Renal cortical epithelial cell (primary cell): Measurements from ENCODE around the gene TECPR2. TPM values are rescaled to one million over a fixed set of nuclear protein-coding genes. Genes with fewer than 3 reads are reported as not detected.
"Not testable (repeated sequence)": the region's sequence is repeated elsewhere in the genome, so short reads cannot be mapped to it uniquely, and the experiment has no call there.

Experiments
- DNase-seq: peaks from one replicate; pipeline ENCODE4 v3.0.0-alpha.2; 2011; ENCODE audit warnings: low read depth
- total RNA-seq: library from RNA; depleted of rRNA; stranded (reverse); fragments of >200 nt; gene quantifications from 2 replicates; pipeline ENCODE4 v1.2.3, GENCODE V29; 2014

TECPR2 gene
- total RNA-seq, 1 donor from 2014 or later, result 40.1 TPM

DNA sequence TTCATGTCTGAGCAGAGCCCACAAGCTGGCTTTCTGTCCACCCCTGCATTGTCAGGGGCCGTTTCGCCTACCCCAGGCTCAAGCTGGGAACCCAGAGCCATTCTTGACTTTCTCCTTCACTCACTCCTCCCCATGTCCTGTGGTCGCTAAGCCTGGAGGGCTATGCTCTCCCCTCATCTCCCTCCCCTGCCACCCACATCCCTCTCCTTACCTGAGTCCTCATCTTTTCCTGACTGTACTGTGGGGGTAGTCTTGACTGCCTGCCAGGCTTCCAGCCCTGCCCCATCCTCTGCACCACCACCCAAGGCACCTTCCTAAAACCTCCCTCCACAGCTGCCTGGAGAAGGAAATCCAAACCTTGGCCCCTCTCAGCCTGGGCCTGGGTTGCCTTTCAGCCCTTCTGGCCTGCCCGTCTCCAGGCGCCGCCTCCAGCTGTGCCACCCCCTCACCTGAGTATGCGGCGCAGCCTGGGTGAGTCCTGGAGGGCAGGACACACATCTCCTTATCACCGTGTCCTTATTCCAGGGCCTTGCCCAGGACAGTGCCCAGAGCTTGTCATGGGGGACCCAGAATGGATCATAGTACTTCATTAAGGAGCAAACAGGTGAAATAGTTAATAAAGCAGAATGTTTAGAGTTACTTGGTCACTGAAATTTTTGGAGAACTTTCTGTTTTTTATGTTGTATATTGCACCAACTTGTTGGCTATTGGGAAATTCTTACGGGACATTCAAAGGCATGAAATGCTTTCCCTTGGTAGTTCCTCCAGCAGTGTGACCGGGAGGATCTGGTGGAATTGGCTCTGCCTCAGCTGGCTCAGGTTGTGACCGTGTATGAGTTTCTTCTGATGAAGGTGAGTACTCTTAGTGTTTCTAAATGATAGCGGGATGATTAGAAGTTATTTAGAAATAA lies 28.7 kb upstream of the TECPR2 start:
- DNase-seq, result no peak

DNA sequence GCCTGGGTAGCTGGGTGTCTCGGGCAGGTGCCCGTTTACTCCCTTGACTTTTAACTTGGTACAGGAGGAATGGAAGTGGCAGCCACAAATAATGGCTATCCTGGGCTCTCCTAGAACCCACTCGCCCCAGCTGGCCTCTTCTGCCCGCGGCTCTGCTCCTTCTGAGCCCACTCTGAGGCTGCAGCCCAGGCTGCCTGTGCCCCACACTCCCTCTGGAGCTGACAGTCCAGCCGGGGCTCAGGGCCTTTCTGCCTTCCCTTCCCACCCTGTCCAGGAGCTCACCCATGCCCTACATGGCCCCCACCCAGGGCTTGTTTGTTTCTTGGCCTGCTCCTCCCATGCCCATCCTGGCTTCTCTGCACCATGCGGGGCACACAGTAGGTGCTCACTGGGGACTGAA lies 27.6 kb upstream of the TECPR2 start:
- DNase-seq, result no peak

DNA sequence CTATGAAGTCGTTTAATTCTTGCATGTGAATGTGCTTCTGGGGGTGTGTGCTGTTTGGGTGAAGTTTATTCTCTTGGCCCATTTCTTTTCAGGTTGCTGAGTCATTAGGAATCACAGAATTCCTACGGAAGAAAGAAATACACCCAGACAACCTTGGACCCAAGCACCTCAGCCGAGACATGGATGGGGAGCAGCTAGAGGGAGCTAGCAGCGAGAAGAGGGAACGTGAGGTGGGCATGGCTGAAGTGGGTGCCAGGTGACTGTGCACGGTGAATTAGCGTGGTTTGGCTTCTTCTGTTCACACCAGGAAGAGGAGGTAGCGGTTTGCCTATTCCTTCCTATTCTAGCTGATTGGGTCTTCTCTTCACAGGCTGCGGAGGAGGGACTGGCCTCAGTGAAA lies 24.0 kb upstream of the TECPR2 start:
- no peak for DNase-seq

DNA sequence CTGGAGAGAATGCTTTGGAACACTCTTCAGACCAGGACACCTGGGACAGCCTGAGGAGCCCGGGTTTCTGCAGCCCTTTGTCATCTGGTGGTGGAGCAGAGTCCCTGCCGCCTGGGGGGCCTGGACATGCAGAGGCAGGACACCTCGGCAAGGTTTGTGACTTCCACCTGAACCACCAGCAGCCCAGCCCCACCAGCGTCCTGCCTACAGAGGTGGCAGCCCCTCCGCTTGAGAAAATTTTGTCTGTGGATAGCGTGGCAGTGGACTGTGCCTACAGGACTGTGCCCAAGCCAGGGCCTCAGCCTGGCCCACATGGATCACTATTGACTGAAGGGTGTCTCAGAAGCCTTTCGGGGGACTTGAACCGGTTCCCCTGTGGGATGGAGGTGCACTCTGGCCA lies 21.2 kb upstream of the TECPR2 start:
- no peak for DNase-seq

DNA sequence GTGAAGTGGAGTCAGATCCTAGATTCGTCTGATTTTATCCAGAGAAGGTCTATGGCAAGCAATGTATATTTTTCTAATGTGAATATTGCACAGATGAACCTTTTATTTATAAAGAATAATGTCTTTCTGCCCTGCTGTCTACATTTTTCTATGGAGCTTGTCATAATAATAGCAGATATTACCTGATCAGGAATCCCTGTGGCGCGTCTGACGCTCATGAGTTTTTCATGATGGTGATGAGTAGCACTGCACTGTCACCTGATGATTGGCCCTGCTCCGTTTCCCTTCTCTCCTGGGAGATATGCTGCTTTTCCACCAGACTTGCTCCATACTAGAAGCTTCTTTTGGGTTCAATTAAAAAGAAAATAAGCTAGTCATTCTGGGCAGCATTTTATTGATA lies 20.5 kb upstream of the TECPR2 start:
- DNase-seq, result no peak

DNA sequence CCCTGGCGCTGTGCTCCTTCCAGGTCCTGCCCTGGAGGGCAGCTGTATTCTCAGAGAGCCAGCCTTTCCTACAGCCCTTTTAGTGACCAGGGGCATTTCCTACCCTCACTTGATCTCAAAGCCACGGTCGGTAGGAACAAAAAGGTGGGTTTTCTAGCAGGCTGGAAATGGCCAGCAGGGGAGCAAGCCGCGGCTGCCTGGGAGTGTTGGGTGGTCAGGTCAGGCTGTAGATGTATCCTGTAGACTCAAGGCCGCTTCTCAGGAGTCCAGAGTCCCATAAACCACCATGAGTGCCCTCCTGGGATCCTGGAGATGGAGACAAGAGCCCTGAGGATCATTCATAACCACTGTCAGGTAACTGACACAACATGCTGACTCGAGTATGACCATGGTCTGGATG lies 18.7 kb upstream of the TECPR2 start:
- no peak for DNase-seq

DNA sequence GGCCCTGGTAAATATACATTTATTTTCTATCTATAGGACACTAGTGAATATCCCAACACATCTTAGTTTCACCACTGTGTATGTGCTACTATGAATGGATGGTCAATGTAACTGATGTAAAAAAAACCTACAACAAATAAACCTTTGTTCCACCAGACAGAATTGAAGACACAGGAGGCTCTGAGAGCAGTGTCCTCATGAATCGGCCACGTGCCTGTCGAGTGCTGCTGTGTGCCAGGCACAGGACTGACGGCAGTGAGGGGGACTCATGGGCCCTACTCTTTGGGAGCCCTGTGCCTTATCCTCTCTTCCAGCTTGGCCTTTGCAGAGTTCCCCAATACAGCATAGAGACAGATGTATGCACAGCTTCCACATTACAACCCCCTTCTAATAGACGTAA lies 18.3 kb upstream of the TECPR2 start:
- no peak for DNase-seq

DNA sequence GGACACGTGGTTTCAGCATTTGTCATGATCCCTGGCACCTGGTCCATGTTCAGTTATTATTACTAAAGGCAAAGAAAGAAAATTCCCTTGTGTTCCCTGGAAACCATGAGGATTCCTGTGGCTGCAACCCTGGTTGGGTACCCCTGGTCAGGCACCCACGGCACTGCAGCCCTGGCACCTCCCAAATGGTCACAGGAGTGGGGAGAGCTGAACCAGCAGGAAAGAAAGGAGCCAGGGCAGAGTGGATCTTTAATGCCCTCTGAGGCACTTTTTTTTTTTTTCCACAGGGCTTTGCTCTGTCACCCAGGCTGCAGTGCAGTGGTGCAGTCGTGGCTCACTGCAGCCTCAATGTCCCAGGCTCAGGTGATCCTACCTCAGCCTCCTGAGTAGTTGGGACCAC lies 17.5 kb upstream of the TECPR2 start:
- DNase-seq, result no peak

DNA sequence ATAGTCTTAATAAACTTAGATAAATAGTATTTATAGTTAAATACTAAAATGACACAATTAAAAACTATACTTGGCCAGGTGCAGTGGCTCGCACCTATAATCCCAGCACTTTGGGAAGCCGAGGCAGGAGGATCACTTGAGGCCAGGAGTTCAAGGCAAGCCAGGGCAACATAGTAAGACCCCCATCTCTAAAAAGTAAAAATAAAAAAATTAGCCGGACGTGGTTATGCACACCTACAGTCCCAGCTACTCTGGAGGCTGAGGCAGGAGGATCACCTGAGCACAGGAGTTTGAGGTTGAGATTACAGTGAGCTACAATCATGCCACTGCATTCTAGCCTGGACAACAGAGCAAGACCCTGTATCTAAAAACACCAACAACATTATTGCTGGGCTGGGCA lies 16.1 kb upstream of the TECPR2 start:
- DNase-seq, result no peak

DNA sequence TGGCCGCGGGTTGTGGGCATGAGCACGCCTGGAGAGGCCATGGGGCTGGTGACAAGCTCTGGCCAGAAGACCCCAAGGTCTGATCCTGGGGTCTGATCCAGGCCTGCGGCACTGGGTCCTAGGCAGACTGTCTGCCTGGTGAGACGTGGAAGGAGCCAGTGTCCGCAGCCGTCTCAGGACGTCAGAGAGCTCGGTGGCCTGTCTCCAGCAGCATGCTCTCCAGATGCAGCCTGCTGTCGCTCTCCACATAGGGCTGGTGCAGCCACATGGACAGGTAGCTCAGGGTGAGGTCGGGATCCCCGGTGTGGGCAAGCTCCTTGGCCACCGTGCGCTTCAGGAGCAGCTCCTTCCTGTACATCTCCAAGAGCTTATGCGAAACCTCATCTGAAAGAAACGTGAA lies 14.4 kb upstream of the TECPR2 start:
- no peak for DNase-seq

DNA sequence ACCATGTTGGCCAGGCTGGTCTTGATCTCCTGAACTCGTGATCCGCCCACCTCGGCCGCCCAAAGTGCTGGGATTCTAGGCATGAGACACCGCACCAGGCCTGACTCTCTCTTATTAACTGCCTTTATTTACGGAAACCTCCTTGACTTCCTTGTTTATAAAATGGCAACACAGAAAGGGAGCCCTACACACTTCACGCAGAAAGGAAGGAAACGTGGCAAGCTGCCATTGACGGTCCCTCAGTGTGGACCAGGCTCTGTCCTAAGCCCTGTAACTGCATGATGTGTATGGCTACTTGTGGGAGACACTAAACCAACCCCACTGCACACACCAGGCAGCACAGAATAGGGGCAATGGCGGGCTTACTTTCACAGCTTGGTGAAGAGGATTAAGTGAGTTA lies 11.7 kb upstream of the TECPR2 start:
- DNase-seq, result no peak

DNA sequence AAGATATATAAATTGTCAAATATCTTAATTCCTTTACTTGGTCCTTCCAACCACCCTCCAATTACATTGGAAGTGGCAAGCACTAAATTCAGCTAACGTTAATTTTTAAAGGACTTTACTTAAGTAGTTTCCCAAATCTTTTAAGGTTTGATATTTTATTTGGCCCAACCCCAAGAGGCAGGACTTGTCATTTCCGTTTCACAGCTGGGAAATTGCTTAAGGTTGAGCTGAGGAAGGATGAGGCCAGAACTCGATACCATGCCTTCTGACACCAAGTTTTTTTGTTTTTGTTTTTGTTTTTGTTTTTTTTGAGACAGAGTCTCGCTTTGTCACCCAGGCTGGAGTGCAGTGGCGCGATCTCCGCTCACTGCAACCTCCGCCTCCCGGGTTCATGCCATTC lies 11.1 kb upstream of the TECPR2 start:
- DNase-seq, result not testable (repeated sequence)

DNA sequence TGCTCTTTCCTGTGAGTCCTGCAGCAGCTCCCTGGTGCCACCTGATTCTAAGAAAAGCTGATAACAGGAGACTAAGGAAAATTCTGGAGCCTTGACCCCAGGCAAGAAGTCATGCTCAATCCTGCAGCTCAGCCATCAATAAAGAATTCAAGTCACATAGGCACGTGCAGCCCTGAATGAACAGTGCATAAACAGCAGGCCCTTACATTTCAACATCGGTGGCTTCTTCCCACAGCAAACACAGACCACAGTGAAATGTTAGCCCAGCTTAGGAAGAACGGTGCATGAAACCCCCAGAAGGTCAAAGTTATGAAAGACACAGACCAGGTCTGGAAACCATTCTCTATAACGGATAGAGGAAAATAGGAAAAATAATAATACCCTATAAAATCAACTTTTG lies 10.5 kb upstream of the TECPR2 start:
- no peak for DNase-seq

DNA sequence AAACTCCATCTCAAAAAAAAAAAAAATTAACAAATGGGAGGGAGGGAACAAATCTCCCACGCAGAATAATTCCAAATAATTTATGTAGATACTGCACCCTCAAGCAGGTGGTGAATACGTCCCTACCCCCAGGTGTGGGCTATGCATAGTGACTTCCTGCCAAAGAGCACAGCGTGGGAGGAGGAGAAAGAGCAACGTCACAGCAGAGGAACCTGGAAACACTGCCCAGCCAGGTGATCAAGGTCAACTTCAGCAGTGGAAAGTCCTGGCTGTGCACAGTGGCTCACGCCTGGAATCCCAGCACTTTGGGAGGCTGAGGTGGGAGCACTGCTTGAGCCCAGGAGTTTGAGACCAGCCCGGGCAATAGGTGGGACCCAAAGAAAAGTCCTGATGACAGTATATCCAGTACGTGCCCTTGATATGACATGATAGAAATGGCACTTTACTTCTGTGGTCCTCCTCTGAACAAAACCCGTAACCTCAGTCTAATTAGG lies 9.6 kb upstream of the TECPR2 start:
- no peak for DNase-seq

DNA sequence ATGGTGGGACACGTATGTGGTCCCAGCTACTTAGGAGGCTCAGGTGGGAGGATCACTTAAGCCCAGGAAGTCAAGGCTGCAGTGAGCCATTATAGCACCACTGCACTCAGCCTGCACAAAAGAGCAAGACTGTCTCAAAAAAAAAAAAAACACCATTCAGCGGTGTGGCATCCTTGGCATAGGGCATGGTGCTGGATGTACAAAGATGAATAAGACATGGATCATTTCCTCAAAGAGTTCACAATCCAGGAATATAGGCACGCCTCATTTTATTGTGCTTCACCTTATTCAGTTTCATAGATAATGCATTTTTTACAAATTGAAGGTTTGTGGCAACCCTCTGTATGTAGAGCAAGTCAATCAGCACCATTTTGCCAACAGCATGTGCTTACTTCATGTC lies 6.5 kb upstream of the TECPR2 start:
- DNase-seq, result no peak

DNA sequence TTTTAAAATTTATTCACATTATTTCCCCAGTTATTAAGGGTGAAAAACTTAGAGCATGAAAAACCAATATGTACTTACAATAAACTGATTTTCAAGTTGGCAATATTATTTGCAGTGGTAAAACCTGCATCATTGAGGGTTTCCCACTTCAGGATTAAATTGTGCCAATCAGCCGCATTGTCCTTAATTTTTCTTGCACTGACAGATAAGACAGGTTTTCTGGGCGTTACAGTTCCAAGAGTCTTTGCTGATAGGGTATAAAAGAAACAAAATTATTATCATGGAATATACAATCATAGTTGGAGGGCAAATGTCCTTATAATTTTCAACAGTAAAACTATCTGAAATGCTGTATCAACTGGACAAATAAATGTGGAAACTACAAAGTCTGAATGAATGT lies 3.4 kb upstream of the TECPR2 start:
- DNase-seq, result no peak

DNA sequence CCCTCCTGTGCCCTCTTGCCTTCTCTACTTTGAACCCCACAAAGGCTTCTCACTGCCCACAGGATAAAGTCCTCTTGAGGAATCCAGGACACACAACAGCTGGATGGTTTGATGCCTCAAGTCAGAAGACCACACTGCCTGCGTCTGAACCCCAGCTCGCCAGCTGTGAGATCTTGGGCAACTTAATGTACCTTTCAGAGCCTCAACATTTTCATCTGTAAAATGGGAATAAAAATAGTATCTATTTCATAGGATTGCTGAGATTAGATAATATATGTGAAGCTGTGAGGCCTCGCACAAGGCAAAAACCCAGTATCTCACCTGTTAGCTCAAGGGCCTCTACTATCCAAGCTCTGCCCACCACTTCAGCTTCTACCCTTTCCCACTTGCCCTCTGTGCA lies 2.4 kb upstream of the TECPR2 start:
- DNase-seq, result no peak

DNA sequence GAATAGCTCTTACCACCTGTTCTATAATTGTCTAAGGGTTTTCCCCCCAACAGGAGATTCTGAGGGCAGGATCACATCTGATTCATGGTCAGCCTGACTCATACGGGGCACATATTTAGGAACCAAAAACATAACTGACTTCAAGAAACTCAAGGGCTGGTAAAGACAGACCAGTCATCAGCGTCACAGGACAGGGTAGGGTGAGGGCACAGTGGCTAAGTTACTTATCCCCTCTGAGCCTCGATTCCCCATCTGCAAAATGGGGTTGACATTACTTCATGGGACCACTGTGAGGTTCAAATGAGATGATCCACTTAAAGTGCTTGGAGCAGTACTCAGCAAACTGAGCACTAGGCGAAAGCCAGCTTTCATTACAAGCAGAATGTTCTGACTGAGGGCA lies 657 bp upstream of the TECPR2 start:
- DNase-seq, result peak; percentile 30

DNA sequence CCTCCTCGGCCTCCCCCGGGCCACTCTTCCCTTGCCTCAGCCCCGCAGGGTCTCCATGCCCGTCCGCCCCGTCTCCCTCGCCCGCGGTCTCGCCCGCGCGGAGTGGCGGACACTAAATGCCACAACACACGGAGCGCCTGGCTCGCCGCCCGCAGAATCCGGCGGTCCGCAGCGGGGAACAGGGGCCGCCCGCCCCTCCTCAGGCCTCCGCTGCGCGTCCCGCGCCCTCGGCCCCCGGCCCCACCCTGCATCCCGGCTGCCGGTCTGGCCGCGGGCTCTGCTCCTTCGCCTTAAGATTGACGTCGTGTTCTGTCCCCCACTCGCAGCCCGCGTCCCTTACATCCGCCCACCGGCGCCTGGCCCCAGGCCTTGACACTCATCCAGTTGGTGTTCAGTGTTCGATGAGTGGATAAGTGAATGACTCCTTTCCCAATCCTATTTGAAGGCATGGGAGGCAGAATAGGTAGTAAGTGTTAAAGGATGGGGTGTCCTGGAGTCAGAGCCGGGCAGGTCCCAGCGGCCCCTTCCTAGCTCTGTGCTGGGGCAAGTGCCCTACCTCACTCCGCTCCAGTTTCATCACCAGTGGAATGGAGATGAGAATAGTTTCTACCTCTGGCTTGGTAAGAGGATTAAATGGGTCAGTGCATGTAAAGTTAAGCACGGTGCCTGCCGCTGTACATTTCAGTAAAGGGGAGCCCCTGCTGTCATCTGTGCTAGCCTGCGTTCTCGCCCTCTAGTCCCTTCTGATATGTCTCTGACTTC lies 622 bp downstream of the TECPR2 start:
- peak; percentile 31 for DNase-seq

DNA sequence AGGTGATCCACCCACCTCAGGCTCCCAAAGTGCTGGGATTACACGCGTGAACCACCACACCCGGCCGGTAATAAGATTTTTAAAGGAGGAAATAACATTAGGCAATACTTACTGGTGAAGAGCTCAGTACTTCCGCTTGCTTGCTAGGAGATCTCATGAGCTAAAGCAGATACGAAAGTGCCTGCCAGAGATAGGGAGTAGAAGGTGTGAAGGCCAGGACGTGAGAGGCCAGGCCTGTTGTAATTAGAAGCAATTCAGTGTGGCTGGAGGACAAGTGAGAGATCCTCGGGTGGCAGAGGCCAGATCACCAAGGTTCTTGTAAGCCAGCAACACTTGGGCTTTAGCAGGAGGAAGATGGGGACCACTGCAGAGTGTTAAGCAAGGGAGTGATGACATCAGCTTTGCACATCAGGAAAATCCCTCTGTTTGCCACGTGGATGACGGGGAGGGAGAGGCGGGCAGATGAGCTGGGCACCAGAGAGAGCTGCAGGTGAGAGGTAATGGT lies 7.6 kb downstream of the TECPR2 start:
- DNase-seq, result no peak

DNA sequence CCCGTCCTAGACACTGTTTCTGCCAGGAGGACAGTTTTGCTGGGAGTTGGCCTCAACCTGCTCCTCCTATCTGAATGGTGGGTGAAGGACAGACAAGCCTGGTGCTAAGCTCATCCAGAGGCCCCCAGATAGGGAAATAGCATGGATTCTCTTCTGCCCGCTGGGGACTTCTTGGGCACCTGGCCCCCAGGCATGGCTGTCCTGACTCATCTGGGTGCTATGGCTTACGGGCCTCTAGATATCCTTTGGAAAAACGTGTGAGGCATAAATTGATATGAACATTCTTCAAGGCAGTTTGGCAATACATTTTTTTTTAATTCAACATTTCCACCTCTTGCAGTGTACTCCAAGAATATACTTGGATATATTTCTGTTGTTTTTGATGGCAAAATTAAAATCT lies 8.6 kb downstream of the TECPR2 start:
- DNase-seq, result no peak

DNA sequence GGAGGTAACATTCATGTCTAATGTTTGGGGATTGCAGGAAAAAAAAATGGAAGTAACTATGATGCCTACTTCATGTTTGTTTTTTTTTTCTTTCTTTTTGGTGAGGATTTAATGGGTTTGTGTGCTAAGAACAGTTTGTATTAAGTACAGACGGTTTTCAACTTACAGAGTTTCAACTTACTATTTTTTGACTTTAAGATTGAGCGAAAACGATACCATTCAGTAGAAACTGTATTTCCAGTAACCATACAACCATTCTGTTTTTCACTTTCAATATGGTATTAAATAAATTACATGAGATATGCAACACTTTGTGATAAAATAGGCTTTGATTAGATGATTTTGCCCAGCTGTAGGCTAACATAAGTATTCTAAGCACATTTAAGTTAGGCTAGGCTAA lies 10.4 kb downstream of the TECPR2 start:
- DNase-seq, result no peak

DNA sequence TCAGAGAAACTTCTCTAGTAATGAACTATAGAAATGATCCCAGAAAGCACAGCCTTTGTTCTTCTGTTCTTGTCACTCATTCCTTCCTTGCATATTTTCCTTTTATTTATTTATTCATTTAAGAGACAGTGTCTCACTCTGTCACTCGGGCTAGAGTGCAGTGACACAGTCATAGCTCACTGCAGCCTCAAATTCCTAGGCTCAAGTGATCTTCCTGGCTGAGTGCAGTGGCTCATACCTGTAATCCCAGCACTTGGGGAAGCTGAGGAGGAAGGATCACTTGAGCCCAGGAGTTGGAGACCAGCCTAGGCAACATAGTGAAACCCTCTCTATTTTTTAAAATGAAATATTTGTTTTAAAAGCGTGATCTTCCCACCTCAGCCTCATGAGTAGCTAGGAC lies 11.5 kb downstream of the TECPR2 start:
- DNase-seq, result no peak
